Activated T-cell treated with anti-CD3 and anti-CD28 coated beads, Interleukin-2, amount 50 U/mL, for 4 hours (primary cell): ENCODE measurements around the gene HRG. TPM values are rescaled to one million over a fixed set of nuclear protein-coding genes. Genes with fewer than 3 reads are reported as not detected.
"Not testable (repeated sequence)": the region's sequence is repeated elsewhere in the genome, so short reads cannot be mapped to it uniquely, and the experiment has no call there.

Experiments
- ATAC-seq, 2 donors: fragments of 200-7000 bp; cut with Tn5 transposase; one replicate each; pipeline ENCODE4 v1.10.0; 2021
- DNase-seq: peaks from one replicate; pipeline ENCODE4 v3.0.0-alpha.2; 2020
- H3K27me3 Mint-ChIP-seq: one replicate; pipeline ENCODE4 v1.8.0; 2021; ENCODE audit warnings: low read depth, mixed read lengths
- H3K36me3 Mint-ChIP-seq: one replicate; pipeline ENCODE4 v1.8.0; 2022; ENCODE audit warnings: mixed read lengths; ENCODE audit not compliant: insufficient read depth
- H3K4me1 Mint-ChIP-seq: one replicate; pipeline ENCODE4 v1.8.0; 2021; ENCODE audit warnings: low read depth, mixed read lengths
- H3K4me3 Mint-ChIP-seq: one replicate; pipeline ENCODE4 v1.8.0; 2021; ENCODE audit warnings: mild to moderate bottlenecking, moderate library complexity, mixed read lengths
- H3K9me3 Mint-ChIP-seq: one replicate; pipeline ENCODE4 v1.8.0; 2021; ENCODE audit warnings: mixed read lengths
- total RNA-seq, 3 donors: library from RNA; stranded (reverse); gene quantifications; one replicate each; pipeline ENCODE4 v1.2.1, GENCODE V29; 2021

Gene HRG
- total RNA-seq, 3 donors from 2014 or later, result not detected

- no peak for ATAC-seq
- Mint-ChIP-seq H3K4me3 (no peak overlapping the region), H3K9me3 (no peaks in the 10 kb centered on the region)
Observed at GRCh38 chr3:186628756-186629155, 37.1 kb upstream of the HRG start.

GRCh38 chr3:186630950-186631641, 34.7 kb upstream of the HRG start:
- Mint-ChIP-seq H3K4me3 (no peak overlapping the region), H3K27me3 (peaks cover 9% of the 10 kb centered on the region), H3K4me1 (no peaks in the 10 kb centered on the region), H3K36me3 (no peaks in the 10 kb centered on the region), H3K9me3 (no peaks in the 10 kb centered on the region)
- no peak for DNase-seq
- ATAC-seq, result no peak

More at GRCh38 chr3:186628756-186629155, 37.1 kb upstream of the HRG start:
- Mint-ChIP-seq H3K27me3 (peaks cover 9% of the 10 kb centered on the region), H3K36me3 (no peaks in the 10 kb centered on the region), H3K4me1 (no peaks in the 10 kb centered on the region)
- DNase-seq, result no peak

DNA sequence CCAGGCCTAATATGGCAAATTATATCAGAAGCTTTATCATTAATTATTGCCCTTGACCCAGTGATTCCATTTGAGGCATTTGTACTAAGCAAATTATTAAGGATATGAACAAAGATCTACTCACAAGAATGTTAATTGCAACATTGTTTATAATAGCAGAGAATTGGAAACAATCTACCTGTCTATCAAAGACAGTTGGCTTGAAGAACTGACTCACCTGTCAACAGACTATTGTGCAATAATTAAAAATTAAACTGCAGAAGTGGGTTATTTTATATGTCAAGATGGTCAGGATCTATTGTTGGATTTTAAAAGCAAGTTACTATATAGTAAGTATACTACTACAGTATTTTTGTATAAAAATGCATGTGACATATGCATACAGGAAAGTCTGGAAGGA, 32.3 kb upstream of the HRG start:
- H3K4me3 Mint-ChIP-seq, result no peak overlapping the region
- H3K27me3 Mint-ChIP-seq, result peaks cover 9% of the 10 kb centered on the region
- no peaks in the 10 kb centered on the region for H3K36me3 Mint-ChIP-seq
- ATAC-seq (no peak), DNase-seq (no peak)
- H3K4me1 Mint-ChIP-seq, result no peaks in the 10 kb centered on the region
- no peaks in the 10 kb centered on the region for H3K9me3 Mint-ChIP-seq

DNA sequence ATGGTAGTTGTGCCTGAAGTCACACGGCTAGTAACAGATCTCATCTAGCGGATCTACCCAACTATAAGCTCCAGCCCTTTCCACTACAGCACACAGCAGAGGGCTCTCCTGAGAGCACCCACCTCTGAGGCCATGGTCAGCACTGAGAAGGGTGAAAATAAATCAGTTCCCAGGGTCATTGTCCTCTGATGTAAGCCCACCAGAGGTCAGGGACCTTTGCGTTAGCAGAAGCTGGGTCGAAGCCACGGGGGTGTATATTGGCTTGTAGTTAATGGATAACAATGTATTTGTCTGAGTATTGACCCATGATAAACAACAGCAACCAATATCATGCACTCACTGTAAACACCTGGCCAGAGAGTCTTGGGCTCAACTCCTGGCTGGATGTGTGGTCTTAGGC, 31.6 kb upstream of the HRG start:
- ATAC-seq, H3K27me3 Mint-ChIP-seq, H3K4me3 Mint-ChIP-seq, H3K4me1 Mint-ChIP-seq, H3K36me3 Mint-ChIP-seq, H3K9me3 Mint-ChIP-seq, DNase-seq: not testable (repeated sequence)

- H3K4me1 Mint-ChIP-seq, result no peaks in the 10 kb centered on the region
- no peaks in the 10 kb centered on the region for H3K36me3 Mint-ChIP-seq
- no peak overlapping the region for H3K4me3 Mint-ChIP-seq
- H3K9me3 Mint-ChIP-seq, result no peaks in the 10 kb centered on the region
- H3K27me3 Mint-ChIP-seq, result peaks cover 12% of the 10 kb centered on the region
- DNase-seq, result no peak
- no peak for ATAC-seq
Observed at GRCh38 chr3:186635532-186635931, 30.3 kb upstream of the HRG start.

- H3K36me3 Mint-ChIP-seq, result no peaks in the 10 kb centered on the region
- no peak for DNase-seq
- no peak overlapping the region for H3K4me3 Mint-ChIP-seq
- H3K27me3 Mint-ChIP-seq, result peaks cover 8% of the 10 kb centered on the region
- H3K9me3 Mint-ChIP-seq, result no peaks in the 10 kb centered on the region
- H3K4me1 Mint-ChIP-seq, result no peaks in the 10 kb centered on the region
- ATAC-seq, result no peak
Observed at GRCh38 chr3:186636536-186636935, 29.3 kb upstream of the HRG start.

GRCh38 chr3:186637686-186638085, 28.1 kb upstream of the HRG start:
- ATAC-seq, result no peak
- H3K4me1 Mint-ChIP-seq, result no peaks in the 10 kb centered on the region
- no peak overlapping the region for H3K4me3 Mint-ChIP-seq
- H3K27me3 Mint-ChIP-seq, result peaks cover 9% of the 10 kb centered on the region
- H3K9me3 Mint-ChIP-seq, result no peaks in the 10 kb centered on the region
- DNase-seq, result no peak
- no peaks in the 10 kb centered on the region for H3K36me3 Mint-ChIP-seq

DNA sequence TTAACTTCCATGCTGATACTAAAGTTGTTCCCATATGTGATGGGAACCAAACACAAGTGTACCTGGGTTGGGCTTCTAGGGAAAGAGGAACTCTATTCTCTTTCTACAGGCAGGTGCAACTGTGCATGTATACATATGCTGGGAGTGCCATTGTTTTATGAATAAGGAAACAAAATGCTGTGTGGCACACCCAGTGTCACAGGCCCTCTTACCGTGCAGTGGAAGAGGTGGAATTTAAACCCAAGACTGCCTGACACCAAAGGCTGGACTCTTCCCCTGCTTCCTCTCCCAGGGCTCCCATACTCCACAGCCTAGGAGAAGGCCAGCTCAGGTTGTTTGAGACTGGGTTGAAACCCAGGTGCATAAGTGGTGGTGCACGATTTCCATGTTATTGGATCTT, 27.6 kb upstream of the HRG start:
- DNase-seq (no peak), ATAC-seq (no peak)
- Mint-ChIP-seq H3K4me1 (no peaks in the 10 kb centered on the region), H3K9me3 (no peaks in the 10 kb centered on the region), H3K36me3 (no peaks in the 10 kb centered on the region), H3K27me3 (peaks cover 11% of the 10 kb centered on the region), H3K4me3 (no peak overlapping the region)

DNA sequence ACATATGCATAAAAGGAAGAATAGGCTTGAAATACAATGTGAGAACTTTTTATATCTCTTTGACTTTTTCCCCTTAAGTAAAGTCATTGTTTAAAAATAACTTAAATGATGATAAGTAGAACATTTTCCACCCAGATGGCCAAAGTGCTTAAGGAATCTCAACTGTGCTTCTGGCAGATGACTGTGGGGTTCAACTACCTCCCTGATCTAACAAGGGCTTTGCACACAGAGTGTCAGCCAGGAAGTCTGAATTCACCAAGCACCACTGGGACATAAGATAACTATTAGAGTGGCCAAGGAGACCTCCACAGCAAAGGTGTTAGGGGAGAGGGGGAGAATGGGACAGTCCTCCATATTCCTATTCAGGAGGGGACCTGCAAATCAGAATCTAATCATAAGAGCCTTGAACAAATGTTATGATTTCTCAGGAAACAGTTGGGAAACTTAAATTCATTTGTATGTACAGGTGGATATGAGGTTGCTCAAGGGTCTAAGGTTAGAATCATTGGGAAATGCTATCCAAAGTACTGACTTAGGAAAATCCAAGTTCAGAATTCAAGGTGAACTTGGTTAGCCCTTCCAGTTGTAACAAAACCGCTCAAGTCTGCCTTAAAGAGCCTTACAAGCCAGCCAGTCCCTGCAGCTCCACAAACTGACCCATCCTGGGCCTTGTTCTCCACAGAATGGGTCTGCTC, 25.9 kb upstream of the HRG start, which contains the start of gene FETUB:
Gene FETUB, plus strand, starts transcription at position 622 of the 695 bp plus-strand sequence. Its CDS starts 62 bp downstream, at position 684.
- ATAC-seq, result no peak
- DNase-seq, result no peak
- Mint-ChIP-seq H3K27me3 (peaks cover 11% of the 10 kb centered on the region), H3K9me3 (no peaks in the 10 kb centered on the region), H3K4me3 (no peak within 1 kb of the TSS), H3K4me1 (no peaks in the 10 kb centered on the region), H3K36me3 (no peaks in the 10 kb centered on the region)

DNA sequence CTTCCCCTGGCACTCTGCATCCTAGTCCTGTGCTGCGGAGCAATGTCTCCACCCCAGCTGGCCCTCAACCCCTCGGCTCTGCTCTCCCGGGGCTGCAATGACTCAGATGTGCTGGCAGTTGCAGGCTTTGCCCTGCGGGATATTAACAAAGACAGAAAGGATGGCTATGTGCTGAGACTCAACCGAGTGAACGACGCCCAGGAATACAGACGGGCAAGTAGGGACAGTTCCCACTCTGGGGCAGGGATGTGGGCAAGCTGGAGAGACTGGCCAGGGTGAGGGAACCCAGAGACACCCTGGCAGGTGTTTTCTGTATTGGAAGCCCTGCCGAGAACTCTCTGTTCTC, 25.4 kb upstream of the HRG start:
- Mint-ChIP-seq H3K9me3 (no peaks in the 10 kb centered on the region), H3K4me3 (no peak overlapping the region), H3K4me1 (no peaks in the 10 kb centered on the region), H3K27me3 (peaks cover 11% of the 10 kb centered on the region), H3K36me3 (no peaks in the 10 kb centered on the region)
- DNase-seq, result no peak
- ATAC-seq, result no peak

- no peak for ATAC-seq
- peaks cover 11% of the 10 kb centered on the region for H3K27me3 Mint-ChIP-seq
- no peaks in the 10 kb centered on the region for H3K9me3 Mint-ChIP-seq
- H3K4me1 Mint-ChIP-seq, result no peaks in the 10 kb centered on the region
- H3K36me3 Mint-ChIP-seq, result no peaks in the 10 kb centered on the region
- no peak for DNase-seq
- no peak overlapping the region for H3K4me3 Mint-ChIP-seq
Observed at GRCh38 chr3:186640929-186641328, 24.9 kb upstream of the HRG start.

GRCh38 chr3:186642014-186642413, 23.8 kb upstream of the HRG start:
- Mint-ChIP-seq H3K4me3 (no peak overlapping the region), H3K9me3 (no peaks in the 10 kb centered on the region), H3K36me3 (no peaks in the 10 kb centered on the region), H3K27me3 (peaks cover 11% of the 10 kb centered on the region), H3K4me1 (no peaks in the 10 kb centered on the region)
- DNase-seq, result no peak
- ATAC-seq, result peak; percentile 47 to 65

GRCh38 chr3:186643493-186643892, 22.3 kb upstream of the HRG start:
- H3K4me3 Mint-ChIP-seq, result no peak overlapping the region
- ATAC-seq (peak; percentile 89 to 96), DNase-seq (no peak)

GRCh38 chr3:186644683-186645082, 21.1 kb upstream of the HRG start:
- H3K27me3 Mint-ChIP-seq, result peaks cover 17% of the 10 kb centered on the region
- H3K9me3 Mint-ChIP-seq, result no peaks in the 10 kb centered on the region
- ATAC-seq, result no peak
- no peak for DNase-seq
- H3K4me1 Mint-ChIP-seq, result no peaks in the 10 kb centered on the region
- H3K36me3 Mint-ChIP-seq, result no peaks in the 10 kb centered on the region
- H3K4me3 Mint-ChIP-seq, result no peak overlapping the region

More at GRCh38 chr3:186643493-186643892, 22.3 kb upstream of the HRG start:
- no peaks in the 10 kb centered on the region for H3K9me3 Mint-ChIP-seq
- no peaks in the 10 kb centered on the region for H3K4me1 Mint-ChIP-seq
- peaks cover 14% of the 10 kb centered on the region for H3K27me3 Mint-ChIP-seq
- H3K36me3 Mint-ChIP-seq, result no peaks in the 10 kb centered on the region

DNA sequence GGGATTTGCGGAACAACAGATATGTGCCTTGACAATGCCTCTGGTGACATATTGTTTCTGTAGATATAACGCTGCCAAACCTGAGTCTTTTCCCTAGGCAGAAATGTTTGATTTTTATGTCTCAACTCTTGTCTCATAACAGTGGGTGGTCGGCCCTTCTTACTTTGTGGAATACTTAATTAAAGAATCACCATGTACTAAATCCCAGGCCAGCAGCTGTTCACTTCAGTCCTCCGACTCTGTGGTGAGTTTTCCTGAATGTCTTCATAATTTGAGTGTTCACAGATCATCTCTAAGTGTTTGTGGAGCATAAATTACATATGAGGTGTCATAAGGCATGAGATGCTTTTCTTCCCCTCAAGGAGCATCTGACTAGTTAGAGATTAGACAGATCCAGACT, 19.7 kb upstream of the HRG start:
- H3K4me1 Mint-ChIP-seq, result no peaks in the 10 kb centered on the region
- H3K27me3 Mint-ChIP-seq, result peaks cover 17% of the 10 kb centered on the region
- ATAC-seq, result no peak
- no peaks in the 10 kb centered on the region for H3K9me3 Mint-ChIP-seq
- no peaks in the 10 kb centered on the region for H3K36me3 Mint-ChIP-seq
- no peak overlapping the region for H3K4me3 Mint-ChIP-seq
- no peak for DNase-seq
